T-helper 22 cell (primary cell): Measurements from ENCODE around the gene MX2.
"Not testable (repeated sequence)": the region's sequence is repeated elsewhere in the genome, so short reads cannot be mapped to it uniquely, and the experiment has no call there.

Experiments
- DNase-seq: peaks from one replicate; pipeline ENCODE4 v3.0.0-alpha.2; 2020; ENCODE audit warnings: low read depth

Gene MX2

GRCh38 chr21:41337515-41337914 is 24.3 kb upstream of the MX2 start:
- DNase-seq: no peak

- no peak for DNase-seq
These were observed 23.4 kb upstream of the MX2 start for GRCh38 chr21:41338455-41338854.

DNA sequence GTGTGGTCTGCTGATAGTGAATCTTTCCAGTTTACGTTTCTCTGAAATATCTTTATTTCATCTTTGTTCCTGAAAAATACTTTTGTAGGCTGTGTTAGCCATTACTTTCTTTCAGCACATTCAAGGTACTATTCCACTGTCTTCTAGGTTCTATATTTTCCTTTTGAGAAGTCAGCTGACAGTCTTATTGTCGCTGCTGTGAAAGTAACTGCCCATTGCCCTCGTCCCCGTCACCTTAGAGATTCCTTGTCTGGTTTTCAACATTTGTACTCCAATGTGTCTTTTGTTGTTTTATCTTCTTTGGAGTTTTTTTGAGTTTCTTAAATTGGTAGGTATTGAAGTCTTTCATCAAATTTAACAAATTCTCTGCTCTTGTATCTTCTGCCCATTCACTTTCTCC is 19.8 kb upstream of the MX2 start:
- no peak for DNase-seq

DNA sequence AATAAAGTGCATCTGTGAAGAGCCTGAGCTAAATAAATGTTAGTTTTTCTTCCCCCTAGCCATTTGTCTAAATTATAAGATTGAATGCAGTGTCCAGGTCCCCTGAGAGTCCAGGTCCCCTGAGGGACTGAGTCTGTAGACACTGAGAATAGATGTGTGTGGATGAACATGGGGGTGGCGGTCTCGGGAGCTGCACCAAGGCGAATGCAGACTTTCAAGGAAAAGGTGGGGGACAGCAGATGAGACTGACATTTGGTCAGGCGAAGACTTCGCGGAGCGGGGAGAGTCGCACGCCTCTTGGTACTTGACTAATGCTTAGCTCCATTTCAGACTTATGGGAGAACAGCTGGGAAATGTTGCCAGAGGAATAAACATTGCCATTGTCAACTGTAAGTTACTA is 17.7 kb upstream of the MX2 start:
- DNase-seq: no peak

- no peak for DNase-seq
These were observed 16.5 kb upstream of the MX2 start for GRCh38 chr21:41345356-41345755.

- DNase-seq: no peak
These were observed 15.7 kb upstream of the MX2 start for GRCh38 chr21:41345934-41346685.

- DNase-seq: no peak
These were observed 15.1 kb upstream of the MX2 start for GRCh38 chr21:41346758-41347157.

DNA sequence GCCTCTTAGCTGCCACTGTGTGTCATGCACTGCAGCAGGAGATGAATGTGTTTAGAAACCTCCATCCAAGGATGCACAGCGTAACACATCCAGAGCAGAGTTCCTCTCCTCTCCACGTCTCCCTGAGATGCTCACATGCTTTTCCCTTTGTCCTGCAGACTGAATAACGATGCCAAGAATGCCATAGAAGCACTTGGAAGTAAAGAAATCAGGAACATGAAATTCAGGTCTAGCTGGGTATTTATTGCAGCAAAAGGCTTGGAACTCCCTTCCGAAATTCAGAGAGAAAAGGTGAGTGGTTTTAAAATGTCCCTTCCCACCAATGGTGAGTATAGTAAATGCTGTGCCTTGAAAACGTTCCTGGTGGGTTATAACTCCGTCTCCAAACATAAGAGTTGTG is 13.4 kb upstream of the MX2 start:
- no peak for DNase-seq

DNA sequence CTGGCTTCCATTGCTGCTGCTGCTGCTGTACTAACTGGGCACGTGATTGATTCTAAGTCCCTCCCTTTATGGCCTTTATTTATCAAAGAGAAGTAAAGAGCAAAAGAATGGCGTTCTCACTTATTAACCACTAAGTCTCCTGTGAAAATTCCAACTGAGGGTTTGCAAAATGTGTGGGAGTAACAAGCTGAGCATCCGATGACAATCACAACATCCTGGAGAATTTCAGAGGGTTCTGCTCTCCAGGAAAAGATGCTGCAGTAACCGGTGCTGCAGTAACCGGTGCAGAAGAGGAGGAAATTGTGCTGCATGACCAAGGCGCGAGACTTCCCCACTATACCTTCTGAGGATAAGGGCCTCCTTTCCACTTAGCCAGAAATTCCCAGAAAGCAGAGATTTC is 12.7 kb upstream of the MX2 start:
- no peak for DNase-seq

DNA sequence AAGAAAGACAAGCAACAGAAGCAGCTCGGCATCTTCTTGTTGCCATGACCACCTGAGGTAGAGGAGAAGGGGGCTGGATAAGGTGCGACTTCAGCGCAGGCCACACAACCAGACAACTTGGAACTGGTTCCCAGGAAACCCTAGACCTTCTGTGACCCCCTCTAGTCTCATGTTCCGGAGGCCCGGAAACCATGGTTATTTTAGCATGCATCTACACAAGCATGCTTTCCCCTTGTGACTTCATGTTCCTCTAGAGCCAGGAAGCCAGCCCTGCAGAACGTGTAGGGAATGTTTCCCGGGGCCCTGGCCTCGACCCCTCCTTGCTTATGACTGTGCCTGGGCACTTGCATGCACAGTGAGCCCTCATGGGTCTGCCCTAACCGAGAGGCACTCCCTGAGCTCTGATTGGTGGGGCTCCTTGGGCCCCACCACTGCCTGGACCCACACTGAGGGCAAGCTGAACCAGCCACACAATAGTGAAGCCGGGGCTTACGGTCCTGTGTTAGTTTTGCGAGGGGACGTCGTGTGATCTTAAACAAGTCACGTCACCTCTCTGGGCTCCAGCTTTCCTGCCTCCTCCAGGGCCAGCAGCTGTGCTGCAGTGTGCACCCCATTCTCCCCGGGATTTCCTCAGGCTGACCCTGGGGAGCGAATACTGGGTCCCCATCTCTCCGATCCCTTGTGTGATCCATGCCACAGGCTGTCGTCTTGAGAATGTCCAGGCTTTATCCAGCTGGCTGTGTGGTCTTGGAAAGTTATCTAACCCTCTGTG is 12.0 kb upstream of the MX2 start:
- no peak for DNase-seq

- no peak for DNase-seq
These were observed 11.2 kb upstream of the MX2 start for GRCh38 chr21:41350436-41351155.

GRCh38 chr21:41357546-41357945 is 4.3 kb upstream of the MX2 start:
- no peak for DNase-seq

- DNase-seq: no peak
These were observed 3.3 kb upstream of the MX2 start for GRCh38 chr21:41358193-41359166.

DNA sequence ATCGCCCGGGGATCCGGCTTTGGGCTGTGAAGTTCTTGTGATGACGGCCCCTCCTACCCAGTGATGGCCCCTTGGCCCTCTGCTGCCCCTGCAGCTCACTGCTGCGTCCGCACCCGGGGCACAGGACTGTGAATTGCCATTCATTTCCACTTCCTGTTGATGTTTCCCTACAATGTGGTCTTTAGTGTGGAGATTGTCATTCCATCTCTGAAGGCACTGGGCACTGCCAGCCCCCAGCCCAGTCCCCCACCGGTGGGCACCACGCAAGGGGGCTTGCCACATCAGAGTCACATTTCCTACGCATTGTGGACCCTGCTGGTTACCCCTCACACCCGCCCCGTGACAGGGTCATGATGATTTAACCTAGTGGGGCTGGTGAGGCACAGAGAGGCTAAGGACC is 2.5 kb upstream of the MX2 start:
- DNase-seq: no peak

DNA sequence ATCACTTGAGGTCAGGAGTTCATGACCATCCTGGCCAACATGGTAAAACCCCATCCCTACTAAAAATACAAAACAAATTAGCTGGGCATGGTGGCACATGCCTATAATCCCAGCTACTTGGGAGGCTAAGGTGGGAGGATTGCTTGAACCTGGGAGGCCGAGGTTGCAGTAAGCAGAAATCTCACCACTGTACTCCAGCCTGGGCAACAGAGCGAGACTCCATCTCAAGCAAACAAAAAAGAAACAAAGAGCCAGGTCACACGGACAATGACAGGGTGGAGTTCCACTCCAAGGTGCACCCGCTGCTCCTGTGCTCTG is 2.1 kb upstream of the MX2 start:
- DNase-seq: not testable (repeated sequence)

GRCh38 chr21:41360072-41360821 is 1.6 kb upstream of the MX2 start:
- no peak for DNase-seq

DNA sequence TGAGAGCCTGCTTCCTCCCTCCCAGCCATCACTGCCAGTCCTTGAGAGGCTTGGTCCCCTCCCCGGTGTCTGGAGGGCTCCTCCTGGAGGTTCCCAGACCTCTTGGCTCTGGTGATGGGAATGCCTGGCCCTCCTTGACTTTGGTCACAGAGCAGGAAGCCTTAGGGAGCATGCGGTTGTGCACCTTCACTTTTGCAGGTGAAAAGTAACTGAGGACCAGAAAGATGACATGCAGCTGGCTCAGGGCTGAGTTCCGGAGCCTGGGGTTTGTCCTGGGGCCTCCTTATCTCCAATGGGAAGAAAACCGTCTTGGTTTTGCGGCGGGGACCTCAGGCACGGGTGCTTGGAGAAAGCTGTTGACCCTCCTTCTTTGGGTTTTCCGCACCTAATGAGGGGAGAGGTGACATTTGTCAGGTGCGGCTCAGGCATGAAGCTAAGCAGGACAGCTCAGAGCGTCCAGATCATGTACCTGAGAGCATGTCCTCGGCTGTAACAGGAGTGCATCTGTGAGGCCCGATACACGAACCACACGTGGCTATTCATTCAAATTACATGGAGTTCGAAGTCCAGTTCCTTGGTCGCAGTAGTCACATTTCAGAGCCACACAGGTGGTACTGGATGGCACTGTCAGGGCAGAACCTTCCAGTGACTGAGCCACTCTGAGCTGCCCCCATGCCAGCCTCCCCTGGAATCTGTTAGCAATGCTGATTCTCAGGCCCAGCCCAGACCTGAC is 608 bp upstream of the MX2 start:
- no peak for DNase-seq

GRCh38 chr21:41362605-41363369 is 960 bp downstream of the MX2 start:
- DNase-seq: no peak

DNA sequence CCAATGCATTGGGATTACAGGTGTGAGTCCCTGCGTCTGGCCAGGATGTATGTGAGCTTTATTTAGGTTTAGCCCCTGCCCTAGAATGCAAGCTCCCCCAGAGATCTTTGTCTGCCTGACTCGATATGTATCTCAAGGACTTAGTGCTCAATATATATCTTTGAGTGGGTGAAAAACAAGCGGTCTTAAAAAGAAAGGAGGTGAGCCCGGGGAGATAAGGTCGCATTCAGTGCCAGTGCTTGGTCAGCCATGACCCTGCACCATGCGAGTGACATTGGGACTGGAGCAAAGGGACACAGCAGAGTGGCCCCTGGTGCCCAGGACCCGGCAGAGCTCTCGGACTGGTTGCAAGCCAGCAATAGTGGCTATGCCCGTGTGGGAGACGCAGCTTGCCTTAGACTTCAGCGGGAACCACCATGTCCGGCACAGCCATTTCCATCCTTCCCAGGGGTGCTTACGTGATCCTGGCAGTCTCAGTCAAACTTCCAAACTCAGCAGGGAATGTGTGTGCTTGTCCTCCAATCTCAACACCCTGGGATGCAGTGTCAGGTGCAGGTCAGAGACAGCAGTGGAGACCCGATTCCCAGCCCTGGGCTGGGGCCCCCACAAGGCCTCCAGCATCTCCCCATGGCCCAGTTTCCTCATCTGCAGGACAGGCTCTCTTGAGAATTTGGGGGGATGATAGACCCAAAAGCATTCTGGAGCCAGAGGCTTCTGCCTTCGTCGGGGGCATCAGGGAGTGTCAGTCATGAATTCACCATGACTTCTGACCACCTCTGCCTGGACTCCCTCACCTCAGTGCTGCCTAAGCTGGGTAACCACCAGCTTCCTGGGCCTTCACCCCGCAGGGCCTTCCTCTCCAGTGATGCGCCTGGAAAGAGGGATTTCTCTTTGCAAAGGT is 1.8 kb downstream of the MX2 start:
- no peak for DNase-seq
